ENCODE data around the gene ARAF.
"Not testable (repeated sequence)": the region's sequence is repeated elsewhere in the genome, so short reads cannot be mapped to it uniquely, and the experiment has no call there.

The ARAF gene

GRCh38 chrX:47560934-47561658, at the start of gene ARAF:
ARAF (plus strand) TSS chrX:47561205; CDS start chrX:47562968, 1,763 bp downstream.
- DNase-seq (ENCODE audit: low read depth): peak; percentile 87

- DNase-seq (ENCODE audit: low read depth): not testable (repeated sequence)
These were observed 48.6 kb upstream of the ARAF start for GRCh38 chrX:47512383-47512782.

- not testable (repeated sequence) for DNase-seq (ENCODE audit: low read depth)
These were observed 47.7 kb upstream of the ARAF start for GRCh38 chrX:47513034-47513965.

GRCh38 chrX:47514533-47515235, 46.3 kb upstream of the ARAF start:
- no peak for DNase-seq (ENCODE audit: low read depth)

GRCh38 chrX:47515941-47516665, 44.9 kb upstream of the ARAF start:
- DNase-seq (ENCODE audit: low read depth): no peak

- DNase-seq (ENCODE audit: low read depth): no peak
These were observed 42.9 kb upstream of the ARAF start for GRCh38 chrX:47518144-47518543.

GRCh38 chrX:47523297-47523696, 37.7 kb upstream of the ARAF start:
- peak; percentile 68 for DNase-seq (ENCODE audit: low read depth)

- DNase-seq (ENCODE audit: low read depth): no peak
These were observed 37.3 kb upstream of the ARAF start for GRCh38 chrX:47523713-47524166.

GRCh38 chrX:47529548-47529947, 31.5 kb upstream of the ARAF start:
- DNase-seq (ENCODE audit: low read depth): no peak

GRCh38 chrX:47530049-47530448, 31.0 kb upstream of the ARAF start:
- DNase-seq (ENCODE audit: low read depth): no peak

GRCh38 chrX:47539860-47540259, 21.1 kb upstream of the ARAF start:
- no peak for DNase-seq (ENCODE audit: low read depth)

- DNase-seq (ENCODE audit: low read depth): no peak
These were observed 20.1 kb upstream of the ARAF start for GRCh38 chrX:47540754-47541538.

- DNase-seq (ENCODE audit: low read depth): no peak
These were observed 17.5 kb upstream of the ARAF start for GRCh38 chrX:47543496-47543895.

- peak; percentile 74 for DNase-seq (ENCODE audit: low read depth)
These were observed 4.9 kb upstream of the ARAF start for GRCh38 chrX:47556045-47556623.

GRCh38 chrX:47558436-47558835, 2.6 kb upstream of the ARAF start:
- no peak for DNase-seq (ENCODE audit: low read depth)

- DNase-seq (ENCODE audit: low read depth): no peak
These were observed 649 bp upstream of the ARAF start for GRCh38 chrX:47560179-47560933.

GRCh38 chrX:47561659-47562151, 700 bp downstream of the ARAF start:
- DNase-seq (ENCODE audit: low read depth): no peak

GRCh38 chrX:47562615-47563243, 1.7 kb downstream of the ARAF start:
- DNase-seq (ENCODE audit: low read depth): no peak

- no peak for DNase-seq (ENCODE audit: low read depth)
These were observed 2.9 kb downstream of the ARAF start for GRCh38 chrX:47563801-47564315.
